HG02852 (cell line): ENCODE measurements around the gene AHNAK2.
"Not testable (repeated sequence)": the region's sequence is repeated elsewhere in the genome, so short reads cannot be mapped to it uniquely, and the experiment has no call there.

Experiments used
- ATAC-seq: cut with Tn5 transposase; IDR thresholded peaks from one replicate; pipeline ENCODE4 v1.9.1; 2021; ENCODE audit warnings: mild to moderate bottlenecking, moderate library complexity; ENCODE audit not compliant: unreplicated experiment

AHNAK2 gene

DNA sequence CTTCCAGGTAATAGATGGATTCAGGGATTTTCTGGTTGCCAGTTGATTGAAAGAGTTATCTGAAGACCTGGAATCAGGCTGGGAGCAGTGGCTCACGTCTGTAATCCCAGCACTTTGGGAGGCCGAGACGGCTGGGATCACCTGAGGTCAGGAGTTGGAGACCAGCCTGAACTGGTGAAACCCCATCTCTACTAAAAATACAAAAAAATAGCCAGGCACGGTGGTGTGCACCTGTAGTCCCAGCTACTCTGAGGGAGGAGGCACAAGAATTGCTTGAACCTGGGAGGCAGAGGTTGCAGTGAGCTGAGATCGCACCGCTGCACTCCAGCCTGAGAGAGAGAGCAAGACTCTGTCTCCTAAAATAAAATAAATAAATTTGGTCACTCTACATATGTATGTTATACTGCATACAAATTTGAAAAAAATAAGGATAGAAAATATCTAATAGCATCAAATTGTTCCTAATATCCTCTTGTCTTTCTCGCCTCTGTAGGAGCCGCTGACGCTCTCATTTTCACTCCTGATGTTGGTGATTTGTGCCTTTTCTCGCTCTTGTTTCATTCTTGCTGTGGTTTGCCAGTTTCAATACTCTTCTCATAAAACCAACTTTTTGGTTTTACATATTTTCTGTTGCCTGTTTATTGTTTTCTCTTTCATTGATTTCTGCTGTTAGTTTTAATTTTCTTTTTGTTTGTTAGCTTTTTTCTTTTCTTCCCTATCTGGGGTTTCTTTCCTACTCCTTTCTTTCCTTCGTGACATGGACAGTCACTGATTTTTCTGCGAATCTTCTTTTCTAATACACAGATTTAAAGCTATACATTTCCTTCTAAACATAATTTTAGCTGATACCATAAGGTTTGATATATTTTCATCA is 77.3 kb downstream of the AHNAK2 start:
- ATAC-seq = no peak

DNA sequence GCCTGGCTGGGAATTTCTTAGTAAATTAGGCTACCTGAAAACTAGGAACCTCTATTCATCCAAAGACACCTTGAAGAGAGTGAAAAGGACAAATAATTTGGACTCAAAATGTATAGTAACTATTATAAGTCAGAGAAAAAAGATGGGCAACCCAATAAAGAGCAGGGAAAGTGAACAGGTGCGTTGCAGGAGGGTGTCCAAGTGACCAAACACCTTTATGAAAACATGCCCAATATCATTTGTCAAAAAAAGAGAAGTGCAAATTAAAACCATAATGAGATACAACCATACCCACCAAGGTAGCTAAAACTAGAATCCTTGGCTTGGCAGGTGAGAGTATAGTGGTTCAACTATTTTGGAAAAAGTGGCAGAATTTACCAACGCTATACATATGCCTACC is 78.4 kb downstream of the AHNAK2 start:
- no peak for ATAC-seq

DNA sequence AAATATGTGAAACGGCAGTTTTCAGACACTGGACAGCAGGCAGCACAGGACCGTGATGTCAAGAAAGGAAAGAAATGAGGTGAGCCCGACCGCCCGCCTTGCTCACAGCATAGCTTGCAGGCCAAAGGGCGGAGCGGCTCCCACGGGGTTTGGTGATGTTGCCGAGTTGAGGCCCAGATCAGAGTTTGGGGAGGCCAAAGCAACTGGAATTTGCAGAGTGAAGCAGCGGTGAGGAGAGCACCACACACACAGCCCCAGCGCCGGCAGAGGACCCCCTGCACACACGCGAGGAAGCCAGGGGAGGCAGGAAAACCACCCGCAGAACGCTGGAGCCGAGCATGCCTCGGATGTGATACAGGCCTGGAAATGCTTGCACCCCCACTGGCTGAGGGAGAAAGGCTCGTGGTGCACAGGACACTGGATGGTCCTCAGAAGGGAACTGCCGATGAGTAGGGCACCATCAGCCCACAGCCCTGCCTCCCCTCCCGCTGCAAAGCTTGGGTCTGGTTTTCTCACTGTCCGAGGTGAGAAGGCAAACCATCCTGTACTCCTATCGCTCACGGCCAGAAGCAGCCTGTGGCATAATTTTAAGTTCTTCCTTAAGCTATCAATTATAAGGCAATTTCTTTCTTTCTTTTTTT is 79.2 kb downstream of the AHNAK2 start:
- ATAC-seq = no peak

DNA sequence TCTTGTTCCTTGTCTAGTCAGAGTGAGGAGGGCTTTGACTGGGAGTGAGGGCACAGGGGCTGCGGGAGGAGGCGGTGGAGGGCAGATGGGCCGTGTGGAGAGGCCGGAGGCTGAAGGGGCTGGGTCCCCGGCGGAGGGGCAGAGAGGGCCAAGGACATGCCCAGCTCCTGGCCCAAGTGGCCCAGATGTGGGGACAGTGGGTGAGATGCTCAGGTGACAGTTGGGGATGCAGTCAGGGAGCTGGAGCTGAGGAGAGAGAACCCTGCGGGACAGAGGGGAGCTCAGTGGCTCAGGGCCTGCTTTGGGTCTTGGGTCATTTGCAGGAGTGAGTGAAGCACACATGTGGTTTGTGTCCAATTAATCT is 80.0 kb downstream of the AHNAK2 start:
- ATAC-seq = no peak

DNA sequence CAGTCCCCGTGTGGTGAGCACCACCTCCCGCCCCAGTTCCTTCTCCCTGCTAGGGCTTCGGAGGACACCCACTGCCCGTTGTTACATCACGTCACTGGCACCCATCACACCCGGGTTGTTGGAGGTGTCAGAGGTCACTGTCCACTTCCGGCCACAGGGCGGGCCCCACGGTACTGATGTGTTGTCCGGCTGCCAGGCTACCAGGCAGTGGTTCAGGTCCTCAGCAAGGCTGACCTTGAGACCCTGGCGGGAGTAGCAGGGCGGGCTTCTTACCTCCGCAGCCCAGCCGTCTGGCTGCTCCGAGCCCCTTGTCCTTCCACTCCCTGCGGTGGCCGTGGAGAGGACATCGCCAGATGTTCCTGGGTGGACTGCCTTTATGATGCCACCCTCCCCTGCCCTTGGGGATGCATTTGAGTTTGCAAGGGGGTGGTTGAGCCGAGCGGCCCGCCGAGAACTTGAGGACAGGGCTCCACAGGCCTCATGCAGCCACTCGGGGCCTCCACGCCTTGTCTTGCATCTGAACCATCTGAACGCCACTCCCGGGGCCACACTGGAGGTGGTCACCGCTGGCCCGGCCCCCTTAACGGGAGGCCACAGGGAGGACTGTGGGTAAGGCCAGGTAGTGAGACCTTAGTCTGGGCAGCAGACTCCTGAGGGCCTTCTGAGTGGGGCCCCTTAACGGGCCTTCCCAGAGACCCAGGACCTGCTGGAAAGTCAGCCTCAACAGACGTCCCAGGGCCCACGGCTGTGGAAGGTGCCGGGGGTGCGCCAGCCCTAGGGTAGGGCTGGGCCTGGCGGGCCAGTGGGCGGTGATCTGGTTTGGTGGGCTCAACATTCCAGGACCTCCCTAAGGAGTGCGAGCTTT is 80.6 kb downstream of the AHNAK2 start:
- ATAC-seq = no peak

DNA sequence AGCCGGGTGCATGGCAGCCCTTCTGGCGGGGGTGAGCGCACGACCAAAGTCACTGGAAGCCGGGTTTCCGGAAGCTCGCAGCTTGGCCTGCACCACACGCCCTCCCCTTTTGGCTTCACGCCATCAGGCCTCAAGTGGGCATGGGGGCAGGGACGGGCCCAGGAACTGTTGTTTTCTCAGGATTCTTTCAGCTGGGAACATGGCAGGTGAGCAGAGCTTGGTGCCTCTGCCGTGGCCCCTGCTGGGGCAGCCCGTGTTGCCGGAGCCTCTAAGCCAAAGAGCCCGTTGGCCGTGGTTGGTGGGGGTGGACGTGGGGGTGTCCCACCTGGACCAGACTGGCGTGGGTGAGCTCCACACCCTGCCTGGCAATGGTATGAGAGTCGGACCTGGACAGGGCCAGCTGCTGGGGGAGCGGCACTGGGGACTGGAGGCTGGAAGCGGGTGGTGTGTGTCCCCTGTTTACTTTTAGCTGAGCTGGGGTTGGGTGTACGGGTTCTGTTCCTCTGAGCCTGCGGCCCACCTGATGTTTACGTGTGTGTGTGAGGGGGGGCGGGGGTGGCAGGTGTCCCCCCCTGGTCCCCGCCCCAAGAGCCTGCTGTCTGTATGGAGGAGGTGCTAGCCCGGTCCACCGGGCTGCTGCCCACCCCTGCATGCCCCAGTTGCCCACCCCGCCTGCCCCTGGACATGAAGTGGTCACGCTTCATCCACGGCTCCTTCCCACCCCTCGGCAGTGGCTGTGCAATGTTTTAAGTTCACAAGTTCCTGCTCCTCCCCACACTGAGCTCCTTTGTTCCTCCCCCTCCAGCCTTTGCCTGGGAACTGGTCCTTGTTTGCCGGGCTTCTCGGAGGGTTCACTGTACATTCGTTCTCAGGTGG is 82.2 kb downstream of the AHNAK2 start:
- no peak for ATAC-seq

DNA sequence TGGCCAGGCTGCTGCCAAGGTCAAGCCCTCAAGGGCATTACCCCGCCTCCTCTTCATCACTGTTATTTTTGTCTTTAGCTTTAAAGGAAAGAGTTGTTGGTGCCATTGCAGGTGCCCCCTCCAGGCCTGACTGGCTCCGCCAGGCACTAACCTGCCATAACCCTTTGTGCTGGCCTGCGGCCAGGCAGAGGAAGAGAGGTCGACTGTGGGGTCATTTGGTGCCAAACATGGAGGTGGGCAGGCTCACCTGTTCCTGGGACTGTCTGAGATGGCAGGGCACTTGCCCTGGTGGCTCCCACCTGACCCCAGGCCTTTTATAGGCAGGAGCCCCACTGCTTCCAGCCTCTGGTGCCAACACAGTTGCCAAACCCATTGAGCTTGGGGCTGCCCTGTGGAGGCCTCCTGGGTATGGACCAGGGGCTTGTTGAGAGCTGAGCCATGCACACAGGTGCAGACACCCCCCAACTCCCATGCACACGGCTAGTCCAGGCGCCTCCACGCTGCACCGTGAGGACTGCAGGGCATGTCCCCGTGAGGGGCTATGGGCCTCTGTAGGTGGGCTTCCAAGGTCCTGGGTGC is 82.9 kb downstream of the AHNAK2 start:
- ATAC-seq = no peak

DNA sequence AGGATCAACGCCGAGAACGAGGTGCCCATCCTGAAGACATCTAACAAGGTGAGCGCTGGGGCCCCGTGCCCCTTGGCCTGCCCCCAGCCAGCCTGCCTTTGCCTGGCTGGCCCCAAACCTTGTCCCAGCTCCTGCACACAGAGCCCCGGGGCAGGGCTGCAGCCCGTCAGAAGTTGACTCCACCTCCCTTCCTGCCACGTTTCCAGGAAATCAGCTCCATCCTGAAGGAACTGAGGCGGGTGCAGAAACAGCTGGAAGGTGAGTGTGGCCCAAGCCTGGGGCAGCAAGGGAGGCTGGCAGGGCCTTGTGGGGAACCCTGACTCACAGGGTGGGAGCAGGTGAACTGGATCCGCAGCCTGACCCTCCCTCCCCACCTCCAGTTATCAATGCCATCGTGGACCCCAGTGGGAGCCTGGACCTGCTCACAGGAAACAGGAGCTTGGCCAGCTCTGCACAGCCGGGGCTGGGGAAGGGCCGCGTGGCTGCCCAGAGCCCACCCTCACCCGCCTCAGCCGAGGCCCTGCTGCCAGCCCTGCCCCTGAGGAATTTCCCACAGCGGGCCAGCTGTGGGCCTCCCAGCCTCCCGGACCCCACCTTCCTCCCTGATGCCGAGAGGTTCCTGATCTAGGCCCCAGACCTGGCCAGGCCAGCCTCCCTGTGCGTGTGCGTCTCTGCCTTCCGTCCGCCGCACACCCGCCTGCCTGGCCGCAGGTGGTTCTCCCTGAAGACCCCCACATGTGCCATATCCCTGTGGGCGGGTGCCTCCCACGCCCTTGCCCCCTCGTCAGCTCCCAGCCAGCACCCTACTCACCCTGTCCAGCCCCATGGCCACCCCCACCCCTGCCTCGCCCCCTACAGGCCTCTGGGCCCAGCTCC is 83.6 kb downstream of the AHNAK2 start:
- no peak for ATAC-seq

DNA sequence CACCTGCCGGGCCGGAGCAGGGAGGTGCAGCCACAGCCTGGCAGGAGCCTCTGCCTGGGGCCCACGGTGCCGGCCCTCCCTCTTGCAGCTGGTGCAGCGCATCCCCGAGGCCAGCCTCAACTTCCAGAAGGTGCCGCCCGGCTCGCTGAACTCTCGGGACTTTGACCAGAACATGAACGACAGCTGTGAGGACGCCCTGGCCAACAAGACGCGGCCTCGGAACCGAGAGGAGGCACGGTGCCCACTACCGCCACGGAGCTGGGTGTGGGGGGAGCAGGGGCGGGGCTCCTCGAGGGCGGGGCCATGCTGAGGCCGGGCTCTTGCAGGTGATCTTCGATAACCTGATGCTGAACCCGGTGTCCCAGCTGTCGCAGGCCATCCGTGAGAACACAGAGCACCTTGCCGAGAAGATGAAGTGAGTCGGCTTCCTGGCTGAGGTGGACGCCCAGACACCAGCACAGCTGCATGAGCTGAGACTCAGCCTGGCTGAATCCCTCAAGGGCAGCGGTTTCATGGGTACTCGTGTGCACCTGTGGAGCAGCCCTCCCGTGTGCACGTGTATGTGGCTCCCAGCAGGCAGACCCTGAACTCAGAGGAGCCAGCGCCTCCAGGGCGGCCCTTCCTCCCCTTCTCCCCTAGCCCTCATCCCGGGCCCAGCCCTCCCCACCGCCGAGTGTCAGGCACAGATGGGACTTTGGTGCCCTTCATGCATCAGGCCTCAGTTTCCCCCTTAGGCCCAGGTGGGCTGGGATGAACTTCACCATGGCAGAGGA is 84.6 kb downstream of the AHNAK2 start:
- ATAC-seq = no peak

DNA sequence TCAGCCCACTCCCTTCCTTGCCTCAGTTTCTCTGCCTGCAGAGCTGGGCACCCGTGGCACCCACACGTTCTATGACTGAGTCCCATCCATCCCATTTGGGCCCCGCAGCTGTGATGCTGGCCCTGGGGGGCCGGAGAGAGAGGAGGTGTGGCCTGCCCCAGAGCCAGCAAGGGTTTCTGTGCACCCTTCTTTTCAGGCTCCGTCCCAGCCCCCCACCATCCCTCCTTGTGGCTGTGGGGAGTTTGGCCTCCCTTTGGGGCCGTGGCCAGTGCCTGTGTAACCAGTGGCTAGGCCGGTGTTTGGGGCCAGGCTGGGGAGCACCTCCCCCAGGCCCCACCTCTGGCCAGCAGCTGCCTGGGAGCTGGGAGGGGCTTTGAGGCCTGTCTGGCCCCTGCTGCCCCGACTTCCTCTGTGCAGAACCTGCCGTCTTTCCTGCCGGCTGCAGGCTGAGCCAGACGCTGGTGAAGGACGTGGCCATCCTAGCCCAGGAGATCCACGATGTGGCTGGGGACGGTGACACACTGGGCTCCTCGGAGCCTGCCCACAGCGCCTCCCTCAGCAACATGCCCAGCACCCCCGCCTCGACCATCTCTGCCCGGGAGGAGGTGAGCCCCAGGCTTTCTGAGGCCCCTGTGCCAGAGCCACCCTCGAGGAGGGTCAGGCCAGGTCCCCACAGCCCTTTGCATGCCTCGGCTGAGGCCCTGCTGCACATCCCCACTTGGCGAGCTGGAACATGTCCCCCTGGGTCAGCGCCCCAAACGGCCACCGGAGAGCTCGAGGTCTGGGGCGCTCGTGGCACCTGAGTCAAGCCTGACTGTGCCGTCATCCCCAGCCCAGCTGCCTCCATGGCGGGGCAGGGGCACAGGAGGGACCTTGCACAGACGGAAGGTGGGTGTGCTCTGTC is 85.4 kb downstream of the AHNAK2 start:
- ATAC-seq = no peak

DNA sequence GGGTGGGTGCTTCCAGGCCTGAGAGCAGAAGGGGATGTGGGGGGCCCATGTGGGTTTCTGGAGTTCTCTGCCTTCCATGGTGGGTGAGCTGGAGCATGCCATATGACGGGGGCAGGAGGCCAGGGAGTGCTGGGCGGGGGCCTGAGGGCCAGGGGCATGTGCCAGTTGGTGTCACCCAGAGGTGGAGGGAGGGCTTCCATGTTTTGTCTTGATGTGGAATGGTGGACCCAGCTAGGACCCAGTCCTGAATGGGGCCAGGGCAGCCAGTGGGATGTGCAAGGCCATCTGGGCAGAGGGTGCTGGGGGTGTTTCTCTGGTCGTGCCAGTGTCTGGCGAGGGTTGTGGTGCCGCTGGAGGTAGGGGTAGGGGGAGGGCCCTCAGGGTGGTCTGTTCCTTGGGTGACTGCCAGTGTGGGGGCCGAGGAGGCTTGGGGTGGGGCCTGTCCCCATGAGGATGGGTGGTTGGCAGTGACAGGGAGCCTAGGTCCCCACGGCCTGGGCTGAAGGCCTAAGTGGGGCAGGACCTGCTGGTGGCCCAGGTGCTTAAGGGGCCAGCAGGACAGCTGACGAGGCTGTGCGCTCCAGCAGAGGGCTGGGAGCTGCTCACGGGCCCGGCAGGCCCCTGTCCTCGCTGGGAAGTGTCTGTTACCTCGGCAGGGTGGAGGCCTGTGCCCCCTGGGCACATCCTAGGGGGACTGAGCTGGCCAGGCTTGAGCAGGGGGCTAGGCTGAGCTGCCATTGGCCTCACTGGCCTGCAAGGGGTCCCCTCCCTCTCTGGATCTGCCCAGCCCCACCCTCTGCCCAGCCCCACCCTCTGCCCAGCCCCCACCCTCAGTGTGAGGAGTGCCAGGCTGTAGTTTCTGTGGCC is 86.3 kb downstream of the AHNAK2 start:
- no peak for ATAC-seq

DNA sequence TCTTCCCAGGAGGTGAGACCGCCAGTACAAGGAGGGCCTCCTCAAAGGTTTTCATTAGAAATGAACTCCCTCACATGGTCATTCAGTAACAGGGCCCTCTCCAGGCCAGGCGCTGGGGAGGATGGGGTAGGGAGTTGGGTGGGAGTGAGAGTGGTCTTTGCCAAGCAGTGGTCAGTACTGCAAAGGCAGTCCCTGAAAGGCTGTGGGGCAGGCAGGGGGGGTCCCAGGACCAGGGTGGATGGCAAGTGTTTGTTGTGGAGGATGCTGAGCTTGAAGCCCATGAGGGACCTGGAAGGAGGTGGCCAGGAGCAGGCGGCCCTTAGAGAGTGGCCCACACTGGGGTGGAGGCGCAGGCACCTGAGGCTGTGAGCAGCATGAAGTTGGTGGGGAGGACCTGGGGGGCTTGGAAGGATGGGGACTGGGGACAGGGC is 87.0 kb downstream of the AHNAK2 start:
- no peak for ATAC-seq

DNA sequence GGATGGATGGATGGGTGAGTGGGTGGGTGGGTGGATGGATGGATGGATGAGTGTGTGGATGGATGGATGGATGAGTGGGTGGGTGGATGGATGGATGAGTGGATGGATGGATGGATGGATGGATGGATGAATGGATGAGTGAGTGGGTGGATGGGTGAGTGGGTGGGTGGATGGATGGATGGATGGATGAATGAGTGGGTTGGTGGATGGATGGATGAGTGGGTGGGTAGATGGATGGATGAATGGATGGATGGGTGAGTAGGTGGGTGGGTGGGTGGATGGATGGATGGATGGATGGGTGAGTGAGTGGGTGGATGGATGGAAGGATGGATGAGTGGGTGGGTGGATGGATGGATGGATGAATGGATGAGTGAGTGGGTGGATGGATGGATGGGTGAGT is 87.9 kb downstream of the AHNAK2 start:
- not testable (repeated sequence) for ATAC-seq

DNA sequence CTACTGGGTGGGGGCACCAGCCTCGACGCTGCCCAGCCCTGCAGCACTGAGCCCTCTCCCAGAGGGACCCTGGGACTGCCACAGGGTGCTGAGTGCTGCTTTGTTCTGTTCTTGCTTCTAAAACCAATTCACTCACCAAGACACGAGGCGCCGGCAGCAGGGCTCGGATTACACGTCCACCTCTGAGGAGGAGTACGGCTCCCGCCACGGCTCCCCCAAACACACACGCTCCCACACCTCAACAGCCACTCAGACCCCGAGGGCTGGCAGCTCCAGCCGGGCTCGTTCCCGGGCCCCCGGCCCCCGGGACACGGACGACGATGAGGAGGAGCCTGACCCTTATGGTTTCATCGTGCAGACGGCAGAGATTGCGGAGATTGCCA is 88.8 kb downstream of the AHNAK2 start:
- ATAC-seq = no peak

DNA sequence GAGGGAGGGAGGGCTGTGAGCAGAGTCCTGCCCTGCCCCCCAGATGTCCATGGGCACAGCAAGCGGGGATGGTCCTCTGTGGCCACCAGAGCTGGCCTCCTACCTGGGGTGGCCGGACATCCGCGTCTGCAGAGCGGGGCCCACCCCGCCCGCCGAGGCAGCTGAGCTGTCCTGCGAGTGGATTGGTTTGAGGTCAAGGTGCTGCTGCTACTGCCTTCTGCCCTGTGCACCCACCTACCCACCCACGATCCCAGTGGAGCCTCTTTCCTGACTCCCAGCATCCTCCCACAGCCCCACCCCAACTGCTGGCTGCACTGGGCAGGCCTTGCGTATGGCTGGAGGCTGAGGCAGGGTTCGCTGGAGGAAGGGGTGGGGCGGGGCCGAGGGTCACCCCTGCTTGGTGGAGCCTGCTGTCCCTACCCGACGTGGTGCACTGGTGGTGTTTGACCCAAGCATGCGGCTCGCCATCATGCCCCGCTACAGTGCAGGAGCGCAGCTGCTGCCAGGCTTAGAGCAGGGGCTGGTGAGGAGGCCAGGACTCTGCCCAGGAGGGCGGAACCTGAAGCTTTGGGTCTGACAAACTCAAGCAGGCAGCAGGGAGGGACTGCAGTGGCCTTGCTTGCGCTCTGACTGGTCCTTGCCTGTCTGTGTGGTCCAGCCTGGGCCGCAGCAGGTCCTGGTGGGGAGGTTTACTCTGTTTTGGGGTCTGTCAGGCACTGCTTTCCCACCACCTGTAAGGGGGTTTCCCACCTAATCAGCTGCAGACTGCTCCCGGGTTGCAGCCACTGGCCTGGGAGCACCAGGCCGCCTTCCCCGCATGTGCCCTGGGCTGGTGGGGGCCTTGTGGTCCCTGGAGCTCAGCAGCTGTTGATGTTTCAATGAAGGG is 89.4 kb downstream of the AHNAK2 start:
- no peak for ATAC-seq
